HG03066 (cell line): Measurements from ENCODE around the gene LTC4S.

Source experiments
- ATAC-seq: cut with Tn5 transposase; IDR thresholded peaks from one replicate; pipeline ENCODE4 v1.9.1; 2021; ENCODE audit warnings: low read depth; ENCODE audit not compliant: unreplicated experiment

LTC4S gene

DNA sequence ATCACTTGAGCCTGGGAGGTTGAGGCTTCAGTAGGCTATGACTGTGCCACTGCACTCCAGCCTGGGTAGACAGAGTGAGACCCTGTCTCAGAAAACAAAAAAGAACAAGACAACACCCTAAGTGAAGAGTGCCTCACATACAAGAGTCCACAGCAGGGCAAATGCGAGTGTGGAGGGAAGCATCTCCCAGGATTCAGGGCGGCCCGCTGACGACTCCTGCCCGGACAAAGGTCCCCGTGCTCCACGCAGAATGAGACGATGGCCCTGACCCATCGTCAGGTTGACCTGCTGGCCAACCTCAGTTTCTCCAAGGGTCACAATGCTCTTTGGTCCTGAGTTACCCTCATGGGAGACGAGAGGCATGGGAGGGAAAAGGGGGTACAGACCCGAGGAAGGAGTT lies 46.5 kb downstream of the LTC4S start:
- ATAC-seq = no peak

DNA sequence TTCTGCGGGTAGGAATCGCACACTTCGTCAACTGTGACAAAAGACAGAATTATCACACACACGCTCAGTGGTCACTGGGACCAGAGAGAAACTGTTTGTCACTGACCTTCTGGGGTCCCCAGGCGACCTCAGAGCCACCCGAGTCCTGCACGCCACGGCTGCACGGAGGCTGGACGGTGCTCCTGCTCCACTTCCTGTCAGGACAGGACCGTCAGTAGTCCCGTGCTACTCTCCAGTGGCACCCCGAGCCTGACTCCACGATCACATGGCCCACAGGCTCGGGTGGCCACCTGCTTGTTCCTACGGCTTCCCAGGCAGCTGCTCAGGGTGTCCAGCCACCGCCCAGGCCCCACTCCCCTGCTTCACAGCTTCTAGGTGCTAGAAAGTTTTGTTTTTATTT lies 47.0 kb downstream of the LTC4S start:
- no peak for ATAC-seq

DNA sequence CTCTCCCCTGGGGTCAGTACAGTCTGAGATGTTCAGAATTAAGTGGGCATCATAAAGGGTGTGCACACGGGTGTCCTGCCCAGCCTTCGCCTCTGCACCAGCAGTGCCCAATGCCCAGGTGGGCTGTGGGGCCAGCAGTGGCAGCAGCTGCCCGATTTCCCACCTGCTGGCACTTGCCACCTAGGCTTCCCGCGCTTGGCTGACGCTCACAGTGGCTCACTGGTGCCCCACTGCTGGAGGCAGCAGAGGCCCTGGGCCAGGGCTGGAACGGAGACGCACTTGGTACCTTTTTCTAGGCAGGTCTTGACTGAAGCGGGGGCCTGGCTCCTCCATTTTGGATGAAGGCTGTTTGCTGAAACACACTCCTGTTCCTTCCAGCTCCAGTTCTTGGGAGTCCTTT lies 47.8 kb downstream of the LTC4S start:
- ATAC-seq = no peak
